BJ (cell line): ENCODE data around the gene FSCN2. TPM values are rescaled to one million over a fixed set of nuclear protein-coding genes. Genes with fewer than 3 reads are reported as not detected.

Experiments used
- CTCF ChIA-PET: fragments of 350-600 bp; formaldehyde crosslinking; extraction: SDS; loops from one replicate; lab custom pipeline; 2021; ENCODE audit warnings: antibody characterized with exemption, inconsistent platforms; lab: Yijun Ruan, JAX
- POLR2A ChIA-PET: fragments of 300-600 bp; sonication (Branson Sonifier 250); formaldehyde crosslinking; extraction: SDS; loops from one replicate; lab custom pipeline; 2021; ENCODE audit warnings: antibody characterized with exemption; lab: Charles Lee
- DNase-seq: peaks from one replicate; pipeline ENCODE4 v3.0.0-alpha.2; 2011; ENCODE audit warnings: low read depth
- H3K27me3 ChIP-seq: 2 replicates; pipeline ENCODE4 v1.6.0; 2011; ENCODE audit warnings: low read length; ENCODE audit not compliant: control insufficient read depth, insufficient read depth
- H3K36me3 ChIP-seq: 2 replicates; pipeline ENCODE4 v1.5.1; 2011; ENCODE audit warnings: low read length; ENCODE audit not compliant: control insufficient read depth, insufficient read depth
- H3K4me3 ChIP-seq: 2 replicates; pipeline ENCODE4 v1.5.1; 2011; ENCODE audit warnings: low read depth, mild to moderate bottlenecking, control low read depth, low read length
- CTCF ChIP-seq: IDR thresholded peaks from 2 replicates; pipeline ENCODE4 v1.5.1; 2011; ENCODE audit warnings: low read depth, mild to moderate bottlenecking, control low read depth, inconsistent platforms, low read length, moderate library complexity; ENCODE audit not compliant: insufficient read depth
- polyA plus RNA-seq: library from polyadenylated mRNA; depleted of rRNA; stranded (reverse); fragments of >200 nt; gene quantifications from 2 replicates; pipeline ENCODE4 v1.2.3, GENCODE V29; 2011

FSCN2 gene
- polyA plus RNA-seq, 1 experiment, result 1.3 TPM

DNA sequence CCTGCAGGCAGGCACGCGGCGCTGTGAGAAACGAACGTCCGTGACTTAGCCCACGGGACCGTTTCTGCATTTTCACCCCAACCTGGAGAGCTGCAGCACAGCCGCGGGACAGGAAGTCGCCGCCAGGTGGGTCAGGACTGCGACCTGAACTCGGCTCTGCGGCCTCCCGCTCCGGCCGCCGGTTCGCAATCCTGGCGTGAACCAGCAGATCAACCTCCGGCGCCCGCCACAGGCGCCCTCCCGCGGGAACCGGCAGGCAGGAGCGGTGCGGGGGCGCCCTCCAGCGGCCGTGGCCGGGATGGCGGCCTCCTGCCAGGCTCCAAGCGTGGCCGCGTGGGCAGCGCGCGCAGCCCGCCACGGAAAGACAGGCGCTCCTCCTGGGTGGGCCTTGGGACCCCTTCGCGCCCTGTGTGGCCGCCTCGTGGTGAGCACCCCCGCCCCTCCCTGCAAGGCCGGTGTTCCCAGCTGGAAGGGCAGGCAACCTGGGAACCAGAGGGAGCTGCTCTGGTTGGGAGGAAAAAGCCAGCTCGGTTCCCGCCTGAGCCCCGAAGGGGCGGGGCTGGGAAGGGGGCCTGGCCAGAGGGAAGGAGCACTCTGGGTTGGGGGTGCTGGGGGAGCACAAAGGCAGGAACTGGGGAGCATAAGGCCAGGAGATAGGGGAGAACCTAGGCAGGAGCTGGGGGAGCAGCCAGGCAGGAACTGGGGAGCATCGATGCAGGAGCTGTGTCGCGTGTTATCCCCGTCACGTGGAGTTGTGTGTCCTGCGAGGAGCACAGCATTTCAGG, 43.8 kb upstream of the FSCN2 start:
- no peak for DNase-seq
- peak; percentile 36; the same call in 1 of the 2 replicates for TF ChIP-seq CTCF
- CTCF ChIA-PET, result interaction anchor here (0.6 to 2.1 kb wide), 42 partner anchors 10 to 495 kb away, joined by 3 to 47 read pairs (median 4); partner anchors contain the start of genes BAHCC1, NDUFAF8, SLC38A10 and TEPSIN
- Histone ChIP-seq H3K27me3 (no peaks in the 10 kb centered on the region; the same call in 1 of the 2 replicates), H3K4me3 (peak overlapping the region; percentile 40), H3K36me3 (no peaks in the 10 kb centered on the region)
- POLR2A ChIA-PET, result interaction anchor here (0.6 kb wide), 1 partner anchor 10 kb away, joined by 4 read pairs; no protein-coding TSS in a partner anchor

DNA sequence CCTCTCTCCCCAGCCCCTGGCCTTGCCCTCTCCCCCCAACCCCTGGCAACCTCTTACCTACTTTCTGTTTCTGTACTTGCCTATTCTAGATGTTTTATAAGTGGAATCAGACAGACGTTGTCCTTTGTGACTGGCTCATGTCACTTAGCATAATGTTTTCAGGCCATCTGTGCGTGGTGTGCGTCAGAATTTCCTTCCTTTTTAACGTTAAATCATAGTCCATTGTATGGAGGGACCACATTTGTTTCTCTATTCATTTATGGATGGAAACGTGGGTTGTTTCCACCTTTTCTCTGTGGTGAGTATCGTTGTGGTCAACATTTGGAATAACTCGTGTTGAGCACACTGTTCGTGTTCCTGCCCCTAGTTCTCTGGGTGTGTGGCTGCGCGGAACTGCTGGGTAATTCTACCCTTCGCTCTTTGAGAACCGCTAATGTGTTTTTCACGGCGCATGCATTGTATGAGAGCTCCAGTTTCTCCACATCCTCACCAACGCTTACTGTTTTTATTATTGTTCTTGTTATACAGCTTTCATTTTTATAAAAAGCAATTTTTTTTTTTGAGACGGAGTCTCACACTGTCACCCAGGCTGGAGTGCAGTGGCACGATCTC, 41.9 kb upstream of the FSCN2 start:
- Histone ChIP-seq H3K4me3 (no peak overlapping the region), H3K36me3 (no peaks in the 10 kb centered on the region), H3K27me3 (no peaks in the 10 kb centered on the region)
- TF ChIP-seq CTCF, result no peak
- POLR2A ChIA-PET, result no interaction called here
- no peak for DNase-seq
- CTCF ChIA-PET, result interaction anchor here (1.9 kb wide), 1 partner anchor 195 kb away, joined by 15 read pairs; no protein-coding TSS in a partner anchor

DNA sequence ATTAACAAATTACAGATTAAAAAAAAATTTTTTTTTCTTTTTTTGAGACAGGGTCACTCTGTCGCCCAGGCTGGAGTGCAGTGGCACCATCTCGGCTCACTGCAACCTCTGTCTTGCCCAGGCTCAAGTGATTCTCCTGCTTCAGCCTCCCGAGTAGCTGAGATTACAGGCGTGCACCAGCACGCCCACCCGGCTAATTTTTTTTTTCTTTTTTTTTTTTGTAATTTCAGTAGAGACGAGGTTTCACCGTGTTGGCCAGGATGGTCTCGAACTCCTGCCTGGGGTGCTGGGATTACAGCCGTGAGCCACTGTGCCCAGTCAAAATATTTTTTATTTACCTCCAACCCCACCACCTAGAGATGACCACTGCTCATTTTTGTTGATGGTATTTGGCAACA, 41.1 kb upstream of the FSCN2 start:
- POLR2A ChIA-PET, result no interaction called here
- Histone ChIP-seq H3K4me3 (no peak overlapping the region), H3K27me3 (no peaks in the 10 kb centered on the region; the same call in 1 of the 2 replicates), H3K36me3 (no peaks in the 10 kb centered on the region)
- no peak for DNase-seq
- no peak for TF ChIP-seq CTCF
- CTCF ChIA-PET, result interaction anchor here (1.2 kb wide), 1 partner anchor 232 kb away, joined by 4 read pairs; no protein-coding TSS in a partner anchor

GRCh38 chr17:81487487-81488275, 40.5 kb upstream of the FSCN2 start:
- Histone ChIP-seq H3K36me3 (no peaks in the 10 kb centered on the region), H3K27me3 (peaks cover 2% of the 10 kb centered on the region; the same call in 1 of the 2 replicates), H3K4me3 (peak overlapping the region; percentile 73)
- no peak for DNase-seq
- CTCF ChIA-PET, result interaction anchor here (1.2 kb wide), 1 partner anchor 233 kb away, joined by 4 read pairs; no protein-coding TSS in a partner anchor
- POLR2A ChIA-PET, result no interaction called here
- TF ChIP-seq CTCF, result no peak
